NT2/D1 (cell line): ENCODE results near the gene OR10A3.

Source experiments
- DNase-seq: peaks from one replicate; pipeline ENCODE4 v3.0.0-alpha.2; 2011; ENCODE audit warnings: low read depth, low spot score
- H3K27me3 ChIP-seq: 2 replicates; pipeline ENCODE4 v1.6.0; 2011; ENCODE audit warnings: mild to moderate bottlenecking; ENCODE audit not compliant: insufficient read length, insufficient read depth
- H3K36me3 ChIP-seq: 2 replicates; pipeline ENCODE4 v1.6.1; 2011; ENCODE audit warnings: mild to moderate bottlenecking, low read length, mixed read lengths; ENCODE audit not compliant: insufficient read depth, insufficient read length
- H3K4me1 ChIP-seq: 2 replicates; pipeline ENCODE4 v1.5.1; 2011; ENCODE audit not compliant: insufficient read depth, insufficient read length
- H3K4me3 ChIP-seq: 2 replicates; pipeline ENCODE4 v1.5.1; 2011; ENCODE audit warnings: low read depth; ENCODE audit not compliant: insufficient read length
- H3K9ac ChIP-seq: 2 replicates; pipeline ENCODE4 v1.6.0; 2011; ENCODE audit warnings: low read depth; ENCODE audit not compliant: insufficient read length
- H3K9me3 ChIP-seq: 2 replicates; pipeline ENCODE4 v1.5.1; 2011; ENCODE audit warnings: mild to moderate bottlenecking, low read length; ENCODE audit not compliant: insufficient read depth
- SUZ12 ChIP-seq: IDR thresholded peaks from 2 replicates; pipeline ENCODE4 v1.6.1; 2011; ENCODE audit not compliant: insufficient read length, insufficient read depth; ENCODE audit errors: extremely low read depth
- YY1 ChIP-seq: IDR thresholded peaks from 2 replicates; pipeline ENCODE4 v1.6.1; 2011; ENCODE audit not compliant: insufficient read length, insufficient read depth
- ZNF274 ChIP-seq: IDR thresholded peaks from 2 replicates; pipeline ENCODE4 v1.6.1; 2011; ENCODE audit warnings: mild to moderate bottlenecking, low read depth, low read length

Gene OR10A3

DNA sequence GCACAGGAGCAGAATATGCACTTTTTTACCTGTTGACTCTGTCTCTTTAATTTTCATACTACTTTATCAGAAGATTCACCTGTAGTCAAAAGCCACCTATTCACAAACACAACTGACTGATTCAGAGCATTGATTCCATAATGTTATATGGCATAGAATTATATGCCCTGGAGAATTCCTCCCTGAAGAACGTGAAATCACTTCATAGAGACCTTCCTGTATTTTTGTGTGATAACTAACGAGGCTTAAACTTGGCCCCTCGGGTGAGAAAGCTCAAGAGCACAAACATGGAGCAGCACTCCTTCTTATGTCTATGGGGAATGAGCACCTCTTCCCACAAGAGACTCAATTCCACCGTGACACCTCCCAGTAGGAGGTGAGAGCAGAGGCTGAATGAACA, 10.3 kb downstream of the OR10A3 start, which contains the start of gene OR10A6:
OR10A6 (minus strand) TSS at position 101 of the 400 bp plus-strand sequence. CDS start 2,606 bp downstream, outside the sequence.
- Histone ChIP-seq H3K4me1 (no peaks in the 10 kb centered on the region), H3K27me3 (no peaks in the 10 kb centered on the region), H3K9ac (no peak within 1 kb of the TSS), H3K4me3 (no peak within 1 kb of the TSS), H3K36me3 (no peaks in the 10 kb centered on the region), H3K9me3 (peaks cover 6% of the 10 kb centered on the region; the same call in 1 of the 2 replicates)
- TF ChIP-seq YY1 (no peak), SUZ12 (no peak), ZNF274 (no peak)
- no peak for DNase-seq

GRCh38 chr11:7927635-7928034, 13.9 kb downstream of the OR10A3 start:
- H3K4me3 ChIP-seq = no peak overlapping the region
- no peak overlapping the region for H3K9ac ChIP-seq
- no peaks in the 10 kb centered on the region for H3K4me1 ChIP-seq
- peaks cover 13% of the 10 kb centered on the region; the same call in 1 of the 2 replicates for H3K9me3 ChIP-seq
- TF ChIP-seq YY1 (no peak), SUZ12 (no peak), ZNF274 (no peak)
- no peaks in the 10 kb centered on the region for H3K36me3 ChIP-seq
- no peak for DNase-seq
- no peaks in the 10 kb centered on the region for H3K27me3 ChIP-seq

DNA sequence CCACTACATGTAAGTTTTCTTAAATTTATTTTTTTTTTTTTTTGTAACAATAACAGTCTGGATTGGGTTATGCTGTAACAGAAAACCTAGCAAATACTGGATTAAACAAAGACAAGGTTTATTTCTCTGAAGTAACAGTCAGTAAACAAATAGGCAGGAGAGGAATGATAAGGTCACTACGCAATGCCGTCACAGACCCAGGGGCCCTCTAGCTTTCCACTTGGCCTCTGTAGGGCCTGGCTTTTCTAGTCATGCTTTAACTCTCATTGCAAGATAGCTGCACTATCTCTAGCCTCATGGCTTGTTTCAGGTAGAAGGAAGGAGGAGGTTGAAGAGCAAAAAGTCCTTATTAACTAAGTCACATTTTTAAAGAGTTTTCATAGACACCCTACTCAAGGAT, 17.0 kb downstream of the OR10A3 start:
- TF ChIP-seq SUZ12 (no peak), ZNF274 (no peak), YY1 (no peak)
- peaks cover 13% of the 10 kb centered on the region; the same call in 1 of the 2 replicates for H3K9me3 ChIP-seq

DNA sequence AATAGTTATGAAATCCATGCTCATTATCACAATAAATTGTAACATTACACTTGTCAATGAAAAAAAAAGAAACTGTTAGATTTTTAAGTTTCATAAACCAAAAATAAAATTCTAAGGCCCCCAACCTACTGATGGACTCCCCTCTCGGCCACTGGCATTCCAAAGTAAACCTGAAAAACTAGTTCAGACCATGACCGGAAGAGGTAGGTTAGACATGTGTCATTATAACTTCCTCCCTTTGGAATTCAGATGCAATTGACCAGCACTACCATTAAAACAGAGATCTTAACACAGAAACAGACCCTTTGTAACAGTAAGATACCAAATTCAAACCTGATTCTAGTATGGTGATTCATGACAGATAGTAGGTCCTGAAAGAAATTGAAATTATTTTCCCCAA, 23.4 kb downstream of the OR10A3 start:
- peaks cover 20% of the 10 kb centered on the region; the same call in 1 of the 2 replicates for H3K9me3 ChIP-seq
- TF ChIP-seq YY1 (no peak), ZNF274 (no peak), SUZ12 (no peak)
- H3K9ac ChIP-seq = no peak overlapping the region
- no peaks in the 10 kb centered on the region for H3K36me3 ChIP-seq
- H3K27me3 ChIP-seq = no peaks in the 10 kb centered on the region
- DNase-seq = no peak
- H3K4me3 ChIP-seq = no peak overlapping the region
- no peaks in the 10 kb centered on the region for H3K4me1 ChIP-seq

More for the DNA sequence above, 17.0 kb downstream of the OR10A3 start:
- Histone ChIP-seq H3K9ac (no peak overlapping the region), H3K36me3 (no peaks in the 10 kb centered on the region), H3K4me1 (no peaks in the 10 kb centered on the region), H3K4me3 (no peak overlapping the region), H3K27me3 (no peaks in the 10 kb centered on the region)
- DNase-seq = no peak

DNA sequence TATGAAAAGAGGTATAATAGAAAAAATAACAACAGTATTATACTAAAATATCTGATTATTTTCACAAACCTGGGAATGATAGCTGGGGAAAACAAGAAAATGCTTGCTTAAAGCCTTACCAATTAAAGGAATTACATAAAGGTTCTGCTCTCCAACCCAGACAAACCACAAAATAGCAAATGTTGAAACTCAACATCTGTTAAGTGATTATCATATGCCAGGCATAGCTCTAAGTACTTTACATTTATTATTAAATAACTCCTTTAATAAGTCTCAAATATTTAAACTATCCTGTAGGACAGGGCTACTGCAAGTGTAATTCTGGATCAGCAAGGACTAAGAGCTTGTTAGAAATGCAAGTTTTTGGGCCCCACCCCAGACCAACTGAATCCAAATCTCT, 30.5 kb downstream of the OR10A3 start:
- no peak overlapping the region for H3K4me3 ChIP-seq
- no peak for TF ChIP-seq ZNF274
- TF ChIP-seq YY1 = no peak
- TF ChIP-seq SUZ12 = no peak
- no peaks in the 10 kb centered on the region for H3K36me3 ChIP-seq
- H3K27me3 ChIP-seq = no peaks in the 10 kb centered on the region
- H3K9me3 ChIP-seq = no peaks in the 10 kb centered on the region
- peaks cover 3% of the 10 kb centered on the region for H3K4me1 ChIP-seq
- H3K9ac ChIP-seq = no peak overlapping the region
- DNase-seq = no peak

GRCh38 chr11:7910286-7910788, 31.2 kb downstream of the OR10A3 start:
- no peak for DNase-seq
- H3K36me3 ChIP-seq = no peaks in the 10 kb centered on the region
- no peak overlapping the region for H3K9ac ChIP-seq
- H3K4me3 ChIP-seq = no peak overlapping the region
- no peaks in the 10 kb centered on the region for H3K27me3 ChIP-seq
- no peaks in the 10 kb centered on the region for H3K9me3 ChIP-seq
- peaks cover 3% of the 10 kb centered on the region for H3K4me1 ChIP-seq
- TF ChIP-seq SUZ12 (no peak), YY1 (no peak), ZNF274 (no peak)

- Histone ChIP-seq H3K4me1 (peaks cover 3% of the 10 kb centered on the region), H3K27me3 (no peaks in the 10 kb centered on the region), H3K9me3 (no peaks in the 10 kb centered on the region), H3K9ac (no peak overlapping the region), H3K36me3 (no peaks in the 10 kb centered on the region), H3K4me3 (no peak overlapping the region)
- TF ChIP-seq YY1 (no peak), ZNF274 (no peak), SUZ12 (no peak)
- DNase-seq = no peak
These were observed 31.8 kb downstream of the OR10A3 start for GRCh38 chr11:7909585-7910285.
